Sigmoid colon (tissue), 7 donors: ENCODE data around the gene TEX38. TPM values are rescaled to one million over a fixed set of nuclear protein-coding genes. Genes with fewer than 3 reads are reported as not detected.

Experiments used
- DNase-seq: peaks from one replicate; pipeline ENCODE4 v3.0.0-alpha.2; 2019
- H3K27ac ChIP-seq, 4 donors: fragments of 200-600 bp; sonication (generic); one replicate each; pipeline ENCODE4 v1.5.1; 2016 to 2019; ENCODE audit warnings: mild to moderate bottlenecking in 1 of 4
- H3K27me3 ChIP-seq, 3 donors: fragments of 200-600 bp; sonication (generic); one replicate each; pipeline ENCODE4 v1.5.1; 2019; ENCODE audit warnings: mild to moderate bottlenecking in 1 of 3
- H3K36me3 ChIP-seq, 4 donors: fragments of 200-600 bp; sonication (generic); one replicate each; pipeline ENCODE4 v1.5.1; 2016 to 2019
- H3K4me1 ChIP-seq, 4 donors: fragments of 200-600 bp; sonication (generic); one replicate each; pipeline ENCODE4 v1.5.1; 2017 to 2019
- H3K4me3 ChIP-seq, 4 donors: fragments of 200-600 bp; sonication (generic); one replicate each; pipeline ENCODE4 v1.5.1; 2017 to 2019; ENCODE audit warnings: mild to moderate bottlenecking in 2 of 4, moderate library complexity in 1 of 4
- H3K9me3 ChIP-seq, 4 donors: fragments of 200-600 bp in 3 of 4; sonication (generic) in 3 of 4; one replicate each; pipeline versions ENCODE4 v1.5.1 to v1.6.1; 2013 to 2019
- EP300 ChIP-seq, 4 donors: sonication (generic); formaldehyde crosslinking; IDR thresholded peaks; one replicate each; pipeline ENCODE4 v1.6.1; 2017; ENCODE audit warnings: antibody characterized with exemption in 4 of 4
- POLR2A ChIP-seq, 2 donors: fragments of 450-650 bp; IDR thresholded peaks; one replicate each; pipeline ENCODE4 v1.6.1; 2016; ENCODE audit warnings: antibody characterized with exemption in 2 of 2, mild to moderate bottlenecking in 2 of 2, moderate library complexity in 2 of 2
- POLR2AphosphoS5 ChIP-seq, 4 donors: sonication (generic); formaldehyde crosslinking; IDR thresholded peaks; one replicate each; pipeline ENCODE4 v1.6.1; 2017; ENCODE audit warnings: antibody characterized with exemption in 4 of 4
- WGBS, 2 donors: extraction: QIAGEN DNeasy Blood & Tissue Kit; methylation state at CpG; one replicate each; pipeline ENCODE4 v1.1.7; 2013; 5-methylcytosine and 5-hydroxymethylcytosine counted together
- intact Hi-C: fragments of 100-400 bp; cut with DNase I; formaldehyde crosslinking; loops from one replicate; pipeline ENCODE4 v1.15.1; 2023
- polyA plus RNA-seq, 3 donors: library from polyadenylated mRNA; stranded (reverse); fragments of 200-250 nt; gene quantifications; one replicate each; pipeline ENCODE4 v1.2.3, GENCODE V29; 2013
- total RNA-seq, 4 donors: library from RNA; depleted of rRNA; stranded (reverse); fragments of >200 nt; gene quantifications; one replicate each; pipeline ENCODE4 v1.1.0, GENCODE V29; 2016
- TF ChIP-seq, protein P1 (sequence below), 4 experiments: fragments of 450-650 bp in 3 of 4; fragments of 200-600 bp in 1 of 4; IDR thresholded peaks; one replicate each; pipeline ENCODE4 v1.5.1; 2016 to 2019; ENCODE audit warnings: antibody characterized with exemption in 4 of 4, mild to moderate bottlenecking in 3 of 4, moderate library complexity in 2 of 4
- donor health status: healthy with polysubstance abuse.
- donor health status: Bipolar disorder and iron deficiency.
- donor health status: healthy.

The TEX38 gene
- total RNA-seq (not detected), polyA plus RNA-seq (under 1 TPM in 1 of 3 donors, not detected in 2; 0.16 TPM)

DNA sequence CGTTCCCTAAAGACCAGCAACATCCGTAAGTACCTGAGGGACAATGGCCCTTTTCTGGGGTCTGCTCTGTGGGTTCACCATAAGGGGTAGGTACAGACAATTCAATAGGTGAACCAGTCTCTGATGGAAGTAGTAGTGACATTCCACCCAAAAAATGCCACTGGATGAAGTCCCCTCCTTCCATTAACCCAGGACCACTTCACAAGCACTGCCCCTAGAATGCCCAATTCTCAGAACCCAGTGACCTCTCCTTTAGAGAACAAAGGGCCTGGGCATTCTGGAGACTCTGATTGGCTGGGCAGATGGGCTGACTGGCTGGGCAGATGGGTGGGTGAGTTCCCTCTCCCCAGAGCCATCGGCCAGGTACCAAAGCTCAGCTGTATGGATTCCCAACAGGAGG is at the start of gene TEX38:
Gene TEX38 (plus strand): TSS at position 301 of the 400 bp plus-strand sequence. CDS start 81 bp downstream, at position 382.
- peaks cover 0 to 26% (median 12%) of the 10 kb centered on the region in 4 donors for H3K36me3 ChIP-seq
- H3K27ac ChIP-seq, result no peak within 1 kb of the TSS
- 94 to 96% methylated on average over 3 of the region's 3 CpGs for WGBS, 2 donors
- no peaks in the 10 kb centered on the region for H3K9me3 ChIP-seq
- TF ChIP-seq POLR2A (IDR thresholded peaks at IDR 0.05) (no peak), POLR2AphosphoS5 (IDR thresholded peaks at IDR 0.05) (no peak), EP300 (IDR thresholded peaks at IDR 0.05) (no peak)
- TF ChIP-seq, protein P1, sequence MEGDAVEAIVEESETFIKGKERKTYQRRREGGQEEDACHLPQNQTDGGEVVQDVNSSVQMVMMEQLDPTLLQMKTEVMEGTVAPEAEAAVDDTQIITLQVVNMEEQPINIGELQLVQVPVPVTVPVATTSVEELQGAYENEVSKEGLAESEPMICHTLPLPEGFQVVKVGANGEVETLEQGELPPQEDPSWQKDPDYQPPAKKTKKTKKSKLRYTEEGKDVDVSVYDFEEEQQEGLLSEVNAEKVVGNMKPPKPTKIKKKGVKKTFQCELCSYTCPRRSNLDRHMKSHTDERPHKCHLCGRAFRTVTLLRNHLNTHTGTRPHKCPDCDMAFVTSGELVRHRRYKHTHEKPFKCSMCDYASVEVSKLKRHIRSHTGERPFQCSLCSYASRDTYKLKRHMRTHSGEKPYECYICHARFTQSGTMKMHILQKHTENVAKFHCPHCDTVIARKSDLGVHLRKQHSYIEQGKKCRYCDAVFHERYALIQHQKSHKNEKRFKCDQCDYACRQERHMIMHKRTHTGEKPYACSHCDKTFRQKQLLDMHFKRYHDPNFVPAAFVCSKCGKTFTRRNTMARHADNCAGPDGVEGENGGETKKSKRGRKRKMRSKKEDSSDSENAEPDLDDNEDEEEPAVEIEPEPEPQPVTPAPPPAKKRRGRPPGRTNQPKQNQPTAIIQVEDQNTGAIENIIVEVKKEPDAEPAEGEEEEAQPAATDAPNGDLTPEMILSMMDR (IDR thresholded peaks at IDR 0.05), result no peak
- H3K4me3 ChIP-seq, result no peak within 1 kb of the TSS
- H3K4me1 ChIP-seq, result peaks cover 0 to 17% (median 10%) of the 10 kb centered on the region in 4 donors
- no peaks in the 10 kb centered on the region for H3K27me3 ChIP-seq
- intact Hi-C loops, result no loop called here
- DNase-seq, result no peak

GRCh38 chr1:46621930-46622329 is 49.7 kb upstream of the TEX38 start:
- Histone ChIP-seq H3K36me3 (no peaks in the 10 kb centered on the region), H3K9me3 (no peaks in the 10 kb centered on the region), H3K27ac (no peak overlapping the region), H3K4me3 (no peak overlapping the region), H3K27me3 (no peaks in the 10 kb centered on the region), H3K4me1 (peaks cover 0 to 11% (median 7%) of the 10 kb centered on the region in 4 donors)
- WGBS, 2 donors, result 28 to 67% methylated on average over 7 of the region's 7 CpGs
- DNase-seq, result no peak
- intact Hi-C loops, result loop anchor here (1.0 kb wide), 1 partner anchor 103 kb away; no protein-coding TSS in a partner anchor
- TF ChIP-seq POLR2AphosphoS5 (IDR thresholded peaks at IDR 0.05), result no peak
- TF ChIP-seq, protein P1 (IDR thresholded peaks at IDR 0.05), result no peak
- no peak for TF ChIP-seq POLR2A (IDR thresholded peaks at IDR 0.05)
- TF ChIP-seq EP300 (IDR thresholded peaks at IDR 0.05), result no peak

DNA sequence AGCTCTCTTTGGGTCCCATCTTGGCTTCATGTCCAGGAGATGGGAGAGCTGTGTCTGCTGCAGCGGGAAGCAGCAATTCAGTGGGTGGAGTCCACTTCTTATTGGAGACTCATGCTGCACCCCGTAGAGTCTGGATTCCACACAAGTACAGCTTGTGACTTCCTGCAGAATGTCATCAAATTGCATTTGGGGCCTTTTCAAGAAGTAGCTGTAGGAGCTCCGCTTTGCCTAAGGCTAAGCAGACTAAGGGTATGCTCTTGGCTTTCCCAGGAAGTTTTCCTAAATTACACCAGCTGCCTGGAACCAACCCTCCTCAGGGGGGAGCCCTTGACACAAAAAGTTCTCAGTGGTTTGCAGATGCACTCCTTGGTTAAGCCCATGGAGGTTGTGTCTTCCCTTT is 49.3 kb upstream of the TEX38 start:
- DNase-seq, result peak; percentile 68

GRCh38 chr1:46623743-46624644 is 47.7 kb upstream of the TEX38 start:
- Histone ChIP-seq H3K4me3 (no peak overlapping the region), H3K9me3 (no peaks in the 10 kb centered on the region), H3K27me3 (no peaks in the 10 kb centered on the region), H3K4me1 (peaks cover 0 to 5% (median 0%) of the 10 kb centered on the region in 4 donors), H3K27ac (no peak overlapping the region), H3K36me3 (no peaks in the 10 kb centered on the region)
- intact Hi-C loops, result no loop called here
- no peak for TF ChIP-seq POLR2A (IDR thresholded peaks at IDR 0.05)
- TF ChIP-seq POLR2AphosphoS5 (IDR thresholded peaks at IDR 0.05), result no peak
- WGBS, 2 donors, result 86 to 92% methylated on average over 4 of the region's 4 CpGs
- no peak for DNase-seq

More for the DNA sequence above, 49.3 kb upstream of the TEX38 start:
- H3K9me3 ChIP-seq, result no peaks in the 10 kb centered on the region
- H3K27me3 ChIP-seq, result no peaks in the 10 kb centered on the region
- intact Hi-C loops, result loop anchor here (1.0 kb wide), 1 partner anchor 103 kb away; no protein-coding TSS in a partner anchor
- 24 to 62% methylated on average over 3 of the region's 3 CpGs for WGBS, 2 donors
- TF ChIP-seq POLR2A (IDR thresholded peaks at IDR 0.05), result no peak
- TF ChIP-seq, protein P1 (IDR thresholded peaks at IDR 0.05), result peak; percentile 14 to 59 (median 41)
- H3K4me3 ChIP-seq, result no peak overlapping the region
- H3K27ac ChIP-seq, result no peak overlapping the region
- H3K4me1 ChIP-seq, result peaks cover 0 to 7% (median 3%) of the 10 kb centered on the region in 4 donors
- H3K36me3 ChIP-seq, result no peaks in the 10 kb centered on the region

GRCh38 chr1:46630719-46631118 is 40.9 kb upstream of the TEX38 start:
- intact Hi-C loops, result no loop called here
- Histone ChIP-seq H3K36me3 (peaks cover 0 to 56% (median 15%) of the 10 kb centered on the region in 4 donors), H3K4me3 (no peak overlapping the region), H3K9me3 (no peaks in the 10 kb centered on the region), H3K4me1 (no peaks in the 10 kb centered on the region), H3K27ac (no peak overlapping the region), H3K27me3 (no peaks in the 10 kb centered on the region)
- no peak for DNase-seq
- TF ChIP-seq POLR2AphosphoS5 (IDR thresholded peaks at IDR 0.05) (no peak), POLR2A (IDR thresholded peaks at IDR 0.05) (no peak), EP300 (IDR thresholded peaks at IDR 0.05) (no peak)
- TF ChIP-seq, protein P1 (IDR thresholded peaks at IDR 0.05), result no peak
- WGBS, 2 donors, result 87 to 90% methylated on average over 2 of the region's 2 CpGs
